SH-SY5Y (cell line): ENCODE measurements around the gene CMC4.

Experiments
- GATA2 ChIP-seq: IDR thresholded peaks from 2 replicates; pipeline ENCODE4 v1.6.1; 2011; ENCODE audit warnings: mild to moderate bottlenecking, low read depth, low read length
- GATA3 ChIP-seq: IDR thresholded peaks from 2 replicates; pipeline ENCODE4 v1.6.1; 2011; ENCODE audit warnings: low read depth, mild to moderate bottlenecking, low read length, moderate library complexity

DNA sequence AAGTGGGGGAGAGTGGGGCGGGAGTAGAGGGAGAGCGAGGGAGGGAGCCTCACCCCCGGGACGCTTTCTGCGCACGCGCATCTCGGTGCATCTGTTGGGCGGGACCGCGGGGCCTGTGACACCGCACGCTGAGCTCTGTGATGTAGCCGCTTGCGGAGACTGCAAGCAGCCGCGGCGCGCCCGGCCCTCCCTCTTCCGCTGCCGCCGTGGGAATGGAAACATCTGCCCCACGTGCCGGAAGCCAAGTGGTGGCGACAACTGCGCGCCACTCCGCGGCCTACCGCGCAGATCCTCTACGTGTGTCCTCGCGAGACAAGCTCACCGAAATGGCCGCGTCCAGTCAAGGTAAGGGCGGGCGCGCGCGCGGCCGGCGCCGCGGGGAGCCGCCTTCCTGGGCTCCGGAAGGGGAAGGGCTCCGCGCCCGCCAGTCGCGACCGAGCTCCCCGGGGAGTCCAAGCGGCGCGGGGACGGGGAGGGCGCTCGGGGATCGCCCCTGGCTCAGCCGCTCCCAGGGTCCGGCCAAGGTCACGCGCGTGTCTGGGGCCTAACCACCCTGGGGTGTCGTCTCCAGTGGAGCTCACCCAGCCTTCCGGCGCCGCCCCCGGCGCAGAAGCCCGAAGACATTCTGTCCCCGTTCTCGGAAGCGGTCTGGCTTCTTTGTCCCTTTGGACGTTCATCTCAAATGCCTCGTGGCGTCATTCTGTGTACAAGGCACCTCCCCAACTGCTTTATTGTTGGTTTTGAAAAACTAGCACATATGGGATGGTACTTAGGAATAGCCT lies 44.0 kb downstream of the CMC4 start, which contains the start of gene FUNDC2:
- TF ChIP-seq GATA2 (peak; percentile 54; the same call in 1 of the 2 replicates), GATA3 (no peak)
